ENCODE data around the gene LCE3E.
"Not testable (repeated sequence)": the region's sequence is repeated elsewhere in the genome, so short reads cannot be mapped to it uniquely, and the experiment has no call there.

The LCE3E gene

GRCh38 chr1:152566681-152567080 lies at the start of gene LCE3E:
TSS of gene LCE3E (minus strand) at chr1:152566780. CDS start at chr1:152566208, 572 bp downstream.
- H3K4me1 ChIP-seq (ENCODE audit: control insufficient read depth, insufficient read depth, low read length), result no peaks in the 10 kb centered on the region
- H3K36me3 ChIP-seq (ENCODE audit: control insufficient read depth, insufficient read depth, low read length), result no peaks in the 10 kb centered on the region
- no peak within 1 kb of the TSS for H3K9ac ChIP-seq (ENCODE audit: low read length)
- no peaks in the 10 kb centered on the region for H3K9me3 ChIP-seq (ENCODE audit: control insufficient read depth, low read length)
- no peak within 1 kb of the TSS for H3K4me3 ChIP-seq (ENCODE audit: low read length)
- no peaks in the 10 kb centered on the region for H3K27me3 ChIP-seq (ENCODE audit: control insufficient read depth, insufficient read depth, low read length)

GRCh38 chr1:152613511-152613910 lies 46.9 kb upstream of the LCE3E start, which contains the start of gene LCE3B:
TSS of gene LCE3B (plus strand) at chr1:152613811. CDS start at chr1:152613811, 0 bp downstream.
- no peaks in the 10 kb centered on the region for H3K4me1 ChIP-seq (ENCODE audit: control insufficient read depth, insufficient read depth, low read length)
- H3K9ac ChIP-seq (ENCODE audit: low read length), result no peak within 1 kb of the TSS
- no peaks in the 10 kb centered on the region for H3K9me3 ChIP-seq (ENCODE audit: control insufficient read depth, low read length)
- H3K36me3 ChIP-seq (ENCODE audit: control insufficient read depth, insufficient read depth, low read length), result no peaks in the 10 kb centered on the region
- no peak within 1 kb of the TSS for H3K4me3 ChIP-seq (ENCODE audit: low read length)
- no peaks in the 10 kb centered on the region for H3K27me3 ChIP-seq (ENCODE audit: control insufficient read depth, insufficient read depth, low read length)

- Histone ChIP-seq H3K4me1 (ENCODE audit: control insufficient read depth, insufficient read depth, low read length) (no peaks in the 10 kb centered on the region), H3K36me3 (ENCODE audit: control insufficient read depth, insufficient read depth, low read length) (no peaks in the 10 kb centered on the region)
Measured at GRCh38 chr1:152599934-152600333, 33.4 kb upstream of the LCE3E start, which contains the start of gene LCE3C. TSS of gene LCE3C (plus strand) at chr1:152600234. CDS start at chr1:152600732, 498 bp downstream.

GRCh38 chr1:152596986-152597385 lies 30.4 kb upstream of the LCE3E start:
- Histone ChIP-seq H3K27me3 (ENCODE audit: control insufficient read depth, insufficient read depth, low read length) (no peaks in the 10 kb centered on the region), H3K4me3 (ENCODE audit: low read length) (no peak overlapping the region), H3K9me3 (ENCODE audit: control insufficient read depth, low read length) (no peaks in the 10 kb centered on the region), H3K9ac (ENCODE audit: low read length) (no peak overlapping the region), H3K4me1 (ENCODE audit: control insufficient read depth, insufficient read depth, low read length) (no peaks in the 10 kb centered on the region), H3K36me3 (ENCODE audit: control insufficient read depth, insufficient read depth, low read length) (no peaks in the 10 kb centered on the region)

More at GRCh38 chr1:152599934-152600333, 33.4 kb upstream of the LCE3E start, which contains the start of gene LCE3C:
- Histone ChIP-seq H3K9ac (ENCODE audit: low read length) (no peak within 1 kb of the TSS), H3K9me3 (ENCODE audit: control insufficient read depth, low read length) (no peaks in the 10 kb centered on the region), H3K27me3 (ENCODE audit: control insufficient read depth, insufficient read depth, low read length) (no peaks in the 10 kb centered on the region), H3K4me3 (ENCODE audit: low read length) (no peak within 1 kb of the TSS)

GRCh38 chr1:152585586-152585985 lies 19.0 kb upstream of the LCE3E start:
- Histone ChIP-seq H3K9me3 (ENCODE audit: control insufficient read depth, low read length) (no peaks in the 10 kb centered on the region), H3K9ac (ENCODE audit: low read length) (no peak overlapping the region), H3K4me1 (ENCODE audit: control insufficient read depth, insufficient read depth, low read length) (no peaks in the 10 kb centered on the region), H3K27me3 (ENCODE audit: control insufficient read depth, insufficient read depth, low read length) (no peaks in the 10 kb centered on the region), H3K4me3 (ENCODE audit: low read length) (no peak overlapping the region), H3K36me3 (ENCODE audit: control insufficient read depth, insufficient read depth, low read length) (no peaks in the 10 kb centered on the region)

- Histone ChIP-seq H3K4me3 (ENCODE audit: low read length) (no peak overlapping the region), H3K27me3 (ENCODE audit: control insufficient read depth, insufficient read depth, low read length) (no peaks in the 10 kb centered on the region), H3K4me1 (ENCODE audit: control insufficient read depth, insufficient read depth, low read length) (no peaks in the 10 kb centered on the region), H3K9ac (ENCODE audit: low read length) (no peak overlapping the region), H3K9me3 (ENCODE audit: control insufficient read depth, low read length) (no peaks in the 10 kb centered on the region), H3K36me3 (ENCODE audit: control insufficient read depth, insufficient read depth, low read length) (no peaks in the 10 kb centered on the region)
Measured at GRCh38 chr1:152582647-152583046, 16.1 kb upstream of the LCE3E start.

GRCh38 chr1:152580433-152580832 lies 13.9 kb upstream of the LCE3E start, which contains the start of gene LCE3D:
TSS of gene LCE3D (minus strand) at chr1:152580516. CDS start at chr1:152579936, 580 bp downstream.
- H3K9ac ChIP-seq (ENCODE audit: low read length), result no peak within 1 kb of the TSS
- no peaks in the 10 kb centered on the region for H3K9me3 ChIP-seq (ENCODE audit: control insufficient read depth, low read length)
- no peaks in the 10 kb centered on the region for H3K27me3 ChIP-seq (ENCODE audit: control insufficient read depth, insufficient read depth, low read length)
- H3K4me3 ChIP-seq (ENCODE audit: low read length), result no peak within 1 kb of the TSS
- no peaks in the 10 kb centered on the region for H3K4me1 ChIP-seq (ENCODE audit: control insufficient read depth, insufficient read depth, low read length)
- H3K36me3 ChIP-seq (ENCODE audit: control insufficient read depth, insufficient read depth, low read length), result no peaks in the 10 kb centered on the region

GRCh38 chr1:152579526-152579925 lies 12.9 kb upstream of the LCE3E start:
- not testable (repeated sequence) for H3K27me3 ChIP-seq (ENCODE audit: control insufficient read depth, insufficient read depth, low read length); H3K9ac ChIP-seq (ENCODE audit: low read length); H3K4me3 ChIP-seq (ENCODE audit: low read length); H3K9me3 ChIP-seq (ENCODE audit: control insufficient read depth, low read length); H3K36me3 ChIP-seq (ENCODE audit: control insufficient read depth, insufficient read depth, low read length); H3K4me1 ChIP-seq (ENCODE audit: control insufficient read depth, insufficient read depth, low read length)

GRCh38 chr1:152577168-152577567 lies 10.6 kb upstream of the LCE3E start:
- Histone ChIP-seq H3K36me3 (ENCODE audit: control insufficient read depth, insufficient read depth, low read length) (no peaks in the 10 kb centered on the region), H3K4me1 (ENCODE audit: control insufficient read depth, insufficient read depth, low read length) (no peaks in the 10 kb centered on the region), H3K4me3 (ENCODE audit: low read length) (no peak overlapping the region), H3K27me3 (ENCODE audit: control insufficient read depth, insufficient read depth, low read length) (no peaks in the 10 kb centered on the region), H3K9me3 (ENCODE audit: control insufficient read depth, low read length) (no peaks in the 10 kb centered on the region), H3K9ac (ENCODE audit: low read length) (no peak overlapping the region)

GRCh38 chr1:152565535-152566215 lies 905 bp downstream of the LCE3E start:
- Histone ChIP-seq H3K27me3 (ENCODE audit: control insufficient read depth, insufficient read depth, low read length) (no peaks in the 10 kb centered on the region), H3K4me3 (ENCODE audit: low read length) (no peak overlapping the region), H3K9ac (ENCODE audit: low read length) (no peak overlapping the region), H3K9me3 (ENCODE audit: control insufficient read depth, low read length) (no peaks in the 10 kb centered on the region), H3K36me3 (ENCODE audit: control insufficient read depth, insufficient read depth, low read length) (no peaks in the 10 kb centered on the region), H3K4me1 (ENCODE audit: control insufficient read depth, insufficient read depth, low read length) (no peaks in the 10 kb centered on the region)

- H3K4me1 ChIP-seq (ENCODE audit: control insufficient read depth, insufficient read depth, low read length), result no peaks in the 10 kb centered on the region
- H3K9ac ChIP-seq (ENCODE audit: low read length), result no peak overlapping the region
- H3K9me3 ChIP-seq (ENCODE audit: control insufficient read depth, low read length), result no peaks in the 10 kb centered on the region
- no peaks in the 10 kb centered on the region for H3K27me3 ChIP-seq (ENCODE audit: control insufficient read depth, insufficient read depth, low read length)
- H3K4me3 ChIP-seq (ENCODE audit: low read length), result no peak overlapping the region
- H3K36me3 ChIP-seq (ENCODE audit: control insufficient read depth, insufficient read depth, low read length), result no peaks in the 10 kb centered on the region
Measured at GRCh38 chr1:152565115-152565514, 1.5 kb downstream of the LCE3E start.

- not testable (repeated sequence) for H3K9ac ChIP-seq (ENCODE audit: low read length); H3K4me3 ChIP-seq (ENCODE audit: low read length); H3K27me3 ChIP-seq (ENCODE audit: control insufficient read depth, insufficient read depth, low read length); H3K36me3 ChIP-seq (ENCODE audit: control insufficient read depth, insufficient read depth, low read length); H3K4me1 ChIP-seq (ENCODE audit: control insufficient read depth, insufficient read depth, low read length); H3K9me3 ChIP-seq (ENCODE audit: control insufficient read depth, low read length)
Measured at GRCh38 chr1:152548358-152548757, 18.2 kb downstream of the LCE3E start.
